Stimulated activated CD4-positive, alpha-beta T cell treated with anti-CD3 and anti-CD28 coated beads, Interleukin-2, amount 100 ng/mL, for 48 hours (primary cell): Measurements from ENCODE around the gene NTN5.

Experiments
- DNase-seq, 2 donors: peaks; one replicate each; pipeline ENCODE4 v3.0.0-alpha.2; 2020

NTN5 gene

GRCh38 chr19:48611872-48612271 is 60.9 kb downstream of the NTN5 start:
- DNase-seq = no peak
